KOPT-K1 (cell line): ENCODE measurements around the gene TLCD3A.
"Not testable (repeated sequence)": the region's sequence is repeated elsewhere in the genome, so short reads cannot be mapped to it uniquely, and the experiment has no call there.

ENCODE experiments used
- H3K27ac ChIP-seq: fragments of 200-600 bp; sonication (generic); 2 replicates; pipeline ENCODE4 v1.5.1; 2016; ENCODE audit warnings: antibody characterized with exemption, mild to moderate bottlenecking, low read depth, low read length; ENCODE audit not compliant: poor library complexity, severe bottlenecking
- H3K36me3 ChIP-seq: fragments of 200-600 bp; sonication (generic); 2 replicates; pipeline ENCODE4 v1.5.1; 2017; ENCODE audit warnings: antibody characterized with exemption, mild to moderate bottlenecking, low read length, moderate library complexity; ENCODE audit not compliant: insufficient read depth
- H3K9me3 ChIP-seq: fragments of 200-600 bp; sonication (generic); 2 replicates; pipeline ENCODE4 v1.5.1; 2017; ENCODE audit warnings: antibody characterized with exemption, low read length, mild to moderate bottlenecking; ENCODE audit not compliant: insufficient read depth, poor library complexity, severe bottlenecking

Gene TLCD3A

GRCh38 chr17:751269-752001, 19.0 kb downstream of the TLCD3A start:
- Histone ChIP-seq H3K27ac (peak overlapping the region; percentile 90), H3K9me3 (no peaks in the 10 kb centered on the region), H3K36me3 (peaks cover 26% of the 10 kb centered on the region)

- no peaks in the 10 kb centered on the region for H3K9me3 ChIP-seq
These were observed 19.7 kb downstream of the TLCD3A start, which contains the start of gene GEMIN4 for GRCh38 chr17:752002-752619. Gene GEMIN4 (minus strand): TSS chr17:752264. CDS start chr17:752142, 122 bp downstream.

GRCh38 chr17:752620-753219, 20.3 kb downstream of the TLCD3A start:
- no peaks in the 10 kb centered on the region for H3K9me3 ChIP-seq
- H3K36me3 ChIP-seq = peaks cover 25% of the 10 kb centered on the region
- H3K27ac ChIP-seq = peak overlapping the region; percentile 90

More at GRCh38 chr17:752002-752619, 19.7 kb downstream of the TLCD3A start, which contains the start of gene GEMIN4:
- Histone ChIP-seq H3K27ac (peak within 1 kb of the TSS; percentile 90), H3K36me3 (peaks cover 26% of the 10 kb centered on the region)

GRCh38 chr17:753418-753817, 21.0 kb downstream of the TLCD3A start:
- H3K36me3 ChIP-seq = peaks cover 25% of the 10 kb centered on the region
- no peaks in the 10 kb centered on the region for H3K9me3 ChIP-seq
- H3K27ac ChIP-seq = no peak overlapping the region

GRCh38 chr17:755319-755961, 23.0 kb downstream of the TLCD3A start:
- H3K36me3 ChIP-seq = peaks cover 44% of the 10 kb centered on the region
- not testable (repeated sequence) for H3K9me3 ChIP-seq, H3K27ac ChIP-seq

GRCh38 chr17:756010-756567, 23.7 kb downstream of the TLCD3A start:
- H3K36me3 ChIP-seq = peaks cover 50% of the 10 kb centered on the region
- not testable (repeated sequence) for H3K27ac ChIP-seq, H3K9me3 ChIP-seq

- no peak overlapping the region for H3K27ac ChIP-seq
- H3K9me3 ChIP-seq = no peaks in the 10 kb centered on the region
- peaks cover 85% of the 10 kb centered on the region for H3K36me3 ChIP-seq
These were observed 27.6 kb downstream of the TLCD3A start for GRCh38 chr17:759964-760363.

- no peak overlapping the region for H3K27ac ChIP-seq
- peaks cover 89% of the 10 kb centered on the region for H3K36me3 ChIP-seq
- no peaks in the 10 kb centered on the region for H3K9me3 ChIP-seq
These were observed 28.0 kb downstream of the TLCD3A start for GRCh38 chr17:760371-760770.

GRCh38 chr17:767076-767475, 34.7 kb downstream of the TLCD3A start:
- Histone ChIP-seq H3K9me3 (no peaks in the 10 kb centered on the region), H3K36me3 (peaks cover 86% of the 10 kb centered on the region), H3K27ac (no peak overlapping the region)

- no peaks in the 10 kb centered on the region for H3K9me3 ChIP-seq
- H3K27ac ChIP-seq = no peak overlapping the region
- H3K36me3 ChIP-seq = peaks cover 93% of the 10 kb centered on the region
These were observed 40.6 kb downstream of the TLCD3A start for GRCh38 chr17:773016-773415.

GRCh38 chr17:773467-774312, 41.3 kb downstream of the TLCD3A start:
- Histone ChIP-seq H3K36me3 (peaks cover 98% of the 10 kb centered on the region), H3K9me3 (no peaks in the 10 kb centered on the region), H3K27ac (no peak overlapping the region)

- no peaks in the 10 kb centered on the region for H3K9me3 ChIP-seq
- H3K36me3 ChIP-seq = peaks cover 97% of the 10 kb centered on the region
- H3K27ac ChIP-seq = no peak overlapping the region
These were observed 41.9 kb downstream of the TLCD3A start for GRCh38 chr17:774313-774584.

- Histone ChIP-seq H3K9me3 (no peaks in the 10 kb centered on the region), H3K27ac (no peak overlapping the region), H3K36me3 (peaks cover 64% of the 10 kb centered on the region)
These were observed 45.7 kb downstream of the TLCD3A start for GRCh38 chr17:778096-778495.
